ENCODE measurements around the gene SCN11A.

DNA sequence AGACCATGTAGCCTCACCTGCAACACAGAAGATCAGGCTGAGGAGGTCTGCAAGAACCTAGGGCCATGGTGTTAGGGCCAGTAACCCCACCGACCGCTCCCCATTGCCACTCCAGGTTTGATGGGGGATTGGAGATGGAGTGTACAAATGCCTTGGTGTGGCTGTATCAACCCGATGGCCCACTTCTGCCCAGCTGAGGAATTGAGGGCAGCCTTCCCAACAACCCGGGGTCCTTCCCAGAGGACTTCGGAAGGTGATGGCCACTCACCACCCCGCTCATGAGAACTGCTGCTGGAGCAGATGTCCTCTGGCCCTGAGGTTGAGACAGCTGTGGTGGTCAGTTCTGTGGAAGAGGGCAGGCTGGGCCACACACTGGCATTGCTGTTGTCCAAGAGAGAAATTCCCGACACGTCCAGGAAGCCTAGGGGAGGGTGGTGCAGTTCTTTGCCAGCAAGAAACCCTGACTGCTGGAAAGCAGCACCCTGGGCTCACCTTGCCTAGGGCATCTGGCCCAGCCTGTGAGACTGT lies 46.8 kb upstream of the SCN11A start:
- TF ChIP-seq, protein P1, sequence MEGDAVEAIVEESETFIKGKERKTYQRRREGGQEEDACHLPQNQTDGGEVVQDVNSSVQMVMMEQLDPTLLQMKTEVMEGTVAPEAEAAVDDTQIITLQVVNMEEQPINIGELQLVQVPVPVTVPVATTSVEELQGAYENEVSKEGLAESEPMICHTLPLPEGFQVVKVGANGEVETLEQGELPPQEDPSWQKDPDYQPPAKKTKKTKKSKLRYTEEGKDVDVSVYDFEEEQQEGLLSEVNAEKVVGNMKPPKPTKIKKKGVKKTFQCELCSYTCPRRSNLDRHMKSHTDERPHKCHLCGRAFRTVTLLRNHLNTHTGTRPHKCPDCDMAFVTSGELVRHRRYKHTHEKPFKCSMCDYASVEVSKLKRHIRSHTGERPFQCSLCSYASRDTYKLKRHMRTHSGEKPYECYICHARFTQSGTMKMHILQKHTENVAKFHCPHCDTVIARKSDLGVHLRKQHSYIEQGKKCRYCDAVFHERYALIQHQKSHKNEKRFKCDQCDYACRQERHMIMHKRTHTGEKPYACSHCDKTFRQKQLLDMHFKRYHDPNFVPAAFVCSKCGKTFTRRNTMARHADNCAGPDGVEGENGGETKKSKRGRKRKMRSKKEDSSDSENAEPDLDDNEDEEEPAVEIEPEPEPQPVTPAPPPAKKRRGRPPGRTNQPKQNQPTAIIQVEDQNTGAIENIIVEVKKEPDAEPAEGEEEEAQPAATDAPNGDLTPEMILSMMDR (IDR thresholded peaks at IDR 0.05; ENCODE audit: poor library complexity, severe bottlenecking), result no peak
- TF ChIP-seq RAD21 (conservative IDR thresholded peaks at IDR 0.05), result no peak
- no peak for TF ChIP-seq POLR2AphosphoS5 (IDR thresholded peaks at IDR 0.05)
- no peak for TF ChIP-seq EP300 (conservative IDR thresholded peaks at IDR 0.05; ENCODE audit: poor library complexity, severe bottlenecking)
- no peak for TF ChIP-seq EZH2 (IDR thresholded peaks at IDR 0.05; ENCODE audit: borderline replicate concordance, insufficient read depth, low read length, poor library complexity, severe bottlenecking)
- no peak for TF ChIP-seq TAF1 (IDR thresholded peaks at IDR 0.05; ENCODE audit: low read depth)

Measured in neural cell (in vitro differentiated cells).